Right cardiac atrium (tissue), 5 donors: ENCODE measurements around the gene CYP4F12. TPM values are rescaled to one million over a fixed set of nuclear protein-coding genes. Genes with fewer than 3 reads are reported as not detected.

ENCODE experiments used
- ATAC-seq, 2 donors: fragments of 200-7000 bp; cut with Tn5 transposase; one replicate each; pipeline versions ENCODE4 v1.8.0 to v1.9.1; 2020; ENCODE audit warnings: moderate library complexity in 2 of 2, mild to moderate bottlenecking in 1 of 2
- DNase-seq, 3 donors: peaks; one replicate each; pipeline ENCODE4 v3.0.0-alpha.2; 2020
- H3K27ac ChIP-seq: one replicate; pipeline ENCODE4 v1.5.1; 2013; ENCODE audit warnings: mild to moderate bottlenecking, low read length, control low read depth, moderate library complexity
- H3K27me3 ChIP-seq: one replicate; pipeline ENCODE4 v1.6.1; 2013; ENCODE audit not compliant: control insufficient read depth, insufficient read depth
- H3K4me1 ChIP-seq: one replicate; pipeline ENCODE4 v1.6.1; 2013; ENCODE audit warnings: low read length; ENCODE audit not compliant: control insufficient read depth, insufficient read depth
- H3K4me3 ChIP-seq: one replicate; pipeline ENCODE4 v1.5.1; 2013; ENCODE audit warnings: low read length, control low read depth
- H3K9me3 ChIP-seq: one replicate; pipeline ENCODE4 v1.6.1; 2013; ENCODE audit warnings: low read length; ENCODE audit not compliant: control insufficient read depth
- WGBS: extraction: QIAGEN DNeasy Blood & Tissue Kit; methylation state at CpG from one replicate; pipeline ENCODE4 v1.1.7; 2013; 5-methylcytosine and 5-hydroxymethylcytosine counted together
- intact Hi-C, 4 donors: fragments of 100-400 bp; cut with DNase I; formaldehyde crosslinking; loops; one replicate each; pipeline versions ENCODE4 v1.11.0 to v1.14.0; 2022 to 2023
- polyA plus RNA-seq: library from polyadenylated mRNA; stranded (reverse); fragments of 200-250 nt; gene quantifications from one replicate; pipeline ENCODE4 v1.2.3, GENCODE V29; 2013
- total RNA-seq, 4 donors: library from RNA; stranded (reverse); fragmentation: NEBNext Ultra II Directional; extraction: Animal tissue kit (Norgen Biotek cat#: 25700); gene quantifications; one replicate each; pipeline ENCODE4 v1.2.1, GENCODE V29; 2021
- donor health status: healthy with polysubstance abuse.
- donor health status: DM: no; HTN: yes; CAD: no.
- donor health status: DM: no; HTN: no; CAD: no.
- donor health status: DM: no; HTN: yes; CAD: no; lungs with severe emphysema.
- donor health status: DM: yes; HTN: yes; CAD: no.

The CYP4F12 gene
- total and polyA plus RNA-seq, 5 donors, result 4.5 to 8.3 (median 7.8) TPM

- Histone ChIP-seq H3K4me1 (no peaks in the 10 kb centered on the region), H3K9me3 (no peaks in the 10 kb centered on the region), H3K27ac (no peak overlapping the region), H3K4me3 (no peak overlapping the region), H3K27me3 (no peaks in the 10 kb centered on the region)
- ATAC-seq (no peak), DNase-seq (no peak)
- WGBS, result 74% methylated on average over 3 of the region's 3 CpGs
- intact Hi-C loops, result no loop called here
Observed at GRCh38 chr19:15651791-15652190, 21.1 kb upstream of the CYP4F12 start.

GRCh38 chr19:15652559-15653278 lies 20.2 kb upstream of the CYP4F12 start:
- no peak for ATAC-seq
- no peaks in the 10 kb centered on the region for H3K27me3 ChIP-seq
- WGBS, result 78% methylated on average over 8 of the region's 8 CpGs

DNA sequence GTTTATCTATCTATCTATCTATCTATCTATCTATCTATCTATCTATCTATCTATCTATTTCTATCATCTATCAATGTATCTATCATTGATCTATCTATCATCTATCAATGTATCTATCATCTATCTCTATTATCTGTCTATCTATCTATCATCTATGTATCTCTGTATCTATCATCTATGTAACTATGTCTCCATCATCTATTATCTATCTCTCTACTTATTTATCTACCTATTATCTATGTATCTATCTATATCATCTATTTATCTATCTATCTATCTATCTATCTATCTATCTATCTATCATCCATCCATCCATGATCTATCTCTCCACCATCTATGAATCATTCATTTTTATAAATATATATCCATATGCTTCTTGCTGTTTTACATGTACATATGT lies 16.4 kb upstream of the CYP4F12 start:
- Histone ChIP-seq H3K27me3 (no peaks in the 10 kb centered on the region), H3K9me3 (no peaks in the 10 kb centered on the region)

More at GRCh38 chr19:15652559-15653278, 20.2 kb upstream of the CYP4F12 start:
- no peak for DNase-seq
- intact Hi-C loops, result no loop called here
- no peaks in the 10 kb centered on the region for H3K4me1 ChIP-seq
- H3K27ac ChIP-seq, result no peak overlapping the region
- no peak overlapping the region for H3K4me3 ChIP-seq
- no peaks in the 10 kb centered on the region for H3K9me3 ChIP-seq

DNA sequence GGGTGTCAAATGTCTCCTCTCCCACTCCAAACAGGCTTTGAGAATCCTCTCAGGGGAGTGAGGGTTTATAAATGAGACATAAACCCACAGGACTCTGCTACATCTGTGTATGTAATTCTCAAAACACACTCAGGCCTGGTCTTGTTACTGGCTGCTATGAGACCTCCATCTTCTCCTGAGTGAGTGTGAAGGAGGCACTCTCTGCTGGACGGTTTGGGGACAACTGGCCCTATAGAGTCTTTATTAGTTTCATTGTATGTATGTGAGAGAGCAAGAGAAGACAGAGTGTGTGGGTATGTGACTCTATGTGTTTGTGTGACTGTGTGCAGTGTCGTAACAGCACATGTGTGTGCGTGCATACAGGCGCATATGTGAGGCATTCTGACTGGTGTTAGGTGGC lies 9.6 kb upstream of the CYP4F12 start:
- H3K4me1 ChIP-seq, result no peaks in the 10 kb centered on the region
- ATAC-seq, result no peak
- intact Hi-C loops, result no loop called here
- DNase-seq, result no peak
- H3K27me3 ChIP-seq, result no peaks in the 10 kb centered on the region
- H3K4me3 ChIP-seq, result no peak overlapping the region
- no peak overlapping the region for H3K27ac ChIP-seq
- peaks cover 2% of the 10 kb centered on the region for H3K9me3 ChIP-seq
- WGBS, result 76% methylated on average over 4 of the region's 4 CpGs

More for the DNA sequence above, 16.4 kb upstream of the CYP4F12 start:
- DNase-seq (no peak), ATAC-seq (no peak)
- H3K4me3 ChIP-seq, result no peak overlapping the region
- no peaks in the 10 kb centered on the region for H3K4me1 ChIP-seq
- H3K27ac ChIP-seq, result no peak overlapping the region
- intact Hi-C loops, result no loop called here

GRCh38 chr19:15666186-15666585 lies 6.7 kb upstream of the CYP4F12 start:
- H3K9me3 ChIP-seq, result peaks cover 2% of the 10 kb centered on the region
- no peak overlapping the region for H3K27ac ChIP-seq
- no peak overlapping the region for H3K4me3 ChIP-seq
- intact Hi-C loops, result no loop called here
- ATAC-seq, result no peak
- DNase-seq, result no peak
- WGBS, result 16% methylated on average over 1 of the region's 1 CpG
- H3K27me3 ChIP-seq, result no peaks in the 10 kb centered on the region
- H3K4me1 ChIP-seq, result no peaks in the 10 kb centered on the region

GRCh38 chr19:15666883-15667282 lies 6.0 kb upstream of the CYP4F12 start:
- DNase-seq, result peak in 2 of 3 donors; percentile 51 to 67
- WGBS, result 41% methylated on average over 4 of the region's 4 CpGs
- ATAC-seq, result no peak
- no peaks in the 10 kb centered on the region for H3K27me3 ChIP-seq
- H3K27ac ChIP-seq, result no peak overlapping the region
- peaks cover 2% of the 10 kb centered on the region for H3K9me3 ChIP-seq
- intact Hi-C loops, result no loop called here
- no peaks in the 10 kb centered on the region for H3K4me1 ChIP-seq
- H3K4me3 ChIP-seq, result no peak overlapping the region

- intact Hi-C loops, result no loop called here
- H3K9me3 ChIP-seq, result peaks cover 2% of the 10 kb centered on the region
- 69% methylated on average over 3 of the region's 3 CpGs for WGBS
- H3K4me1 ChIP-seq, result peaks cover 4% of the 10 kb centered on the region
- DNase-seq (no peak), ATAC-seq (no peak)
- H3K4me3 ChIP-seq, result no peak overlapping the region
- no peak overlapping the region for H3K27ac ChIP-seq
- H3K27me3 ChIP-seq, result no peaks in the 10 kb centered on the region
Observed at GRCh38 chr19:15669440-15669839, 3.4 kb upstream of the CYP4F12 start.

DNA sequence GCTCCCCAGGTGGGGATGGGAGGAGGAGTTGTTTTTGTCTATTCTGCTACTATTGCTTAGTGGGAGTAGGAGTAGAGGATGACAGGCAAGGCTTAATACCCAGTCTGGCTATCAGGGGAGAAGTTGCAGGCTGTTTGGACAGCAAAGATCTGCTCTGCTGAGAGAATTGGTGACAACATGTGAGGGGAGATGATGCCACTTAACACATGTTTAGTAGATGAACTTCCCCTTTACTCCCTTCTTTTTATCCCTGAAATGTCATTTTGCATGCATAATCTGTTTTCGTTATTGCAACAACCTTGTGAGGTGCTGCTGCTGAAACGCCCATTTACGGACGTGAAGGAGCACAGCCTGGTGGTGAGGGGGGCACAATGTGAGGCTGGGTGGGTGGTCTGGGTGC lies 3.0 kb upstream of the CYP4F12 start:
- Histone ChIP-seq H3K4me3 (no peak overlapping the region), H3K4me1 (peaks cover 4% of the 10 kb centered on the region), H3K27me3 (no peaks in the 10 kb centered on the region), H3K9me3 (no peaks in the 10 kb centered on the region), H3K27ac (no peak overlapping the region)
- DNase-seq (no peak), ATAC-seq (no peak)
- 68% methylated on average over 4 of the region's 4 CpGs for WGBS
- intact Hi-C loops, result loop anchor here in 1 of 4 donors (5.0 kb wide), 1 partner anchor 107 kb away; no protein-coding TSS in a partner anchor

DNA sequence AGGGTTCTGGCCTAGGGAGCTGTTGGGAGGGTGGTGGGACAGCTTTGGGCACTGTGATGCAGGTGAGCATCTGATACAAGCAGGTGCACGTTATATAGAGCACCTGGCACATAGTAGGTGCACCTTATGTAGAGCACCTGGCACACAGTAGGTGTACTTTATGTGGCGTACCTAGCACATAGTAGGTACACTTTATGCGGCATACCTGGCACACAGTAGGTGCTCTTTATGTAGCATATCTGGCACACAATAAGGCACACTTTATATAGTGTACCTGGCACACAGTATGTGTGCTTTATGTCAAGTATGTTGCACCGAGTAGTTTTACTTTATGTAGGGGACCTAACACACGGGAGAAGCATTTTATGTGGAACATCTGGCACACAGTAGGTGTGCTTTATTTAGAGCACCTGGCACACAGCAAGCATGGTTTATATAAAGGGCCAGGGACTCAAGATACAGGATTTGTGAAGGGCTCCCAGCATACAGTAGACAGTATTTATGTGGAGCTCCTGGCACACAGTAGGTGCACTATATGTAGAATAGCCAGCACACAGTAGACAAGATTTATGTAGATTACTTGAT lies 1.6 kb upstream of the CYP4F12 start:
- Histone ChIP-seq H3K27me3 (no peaks in the 10 kb centered on the region), H3K9me3 (no peaks in the 10 kb centered on the region), H3K27ac (no peak overlapping the region), H3K4me3 (no peak overlapping the region), H3K4me1 (peaks cover 4% of the 10 kb centered on the region)
- ATAC-seq (no peak), DNase-seq (no peak)
- intact Hi-C loops, result loop anchor here in 1 of 4 donors (5.0 kb wide), 1 partner anchor 106 kb away; no protein-coding TSS in a partner anchor
- WGBS, result 73% methylated on average over 5 of the region's 5 CpGs

- DNase-seq (no peak), ATAC-seq (no peak)
- Histone ChIP-seq H3K27me3 (no peaks in the 10 kb centered on the region), H3K9me3 (no peaks in the 10 kb centered on the region), H3K4me3 (no peak overlapping the region), H3K4me1 (peaks cover 4% of the 10 kb centered on the region), H3K27ac (peak overlapping the region; percentile 57)
- 45% methylated on average over 10 of the region's 10 CpGs for WGBS
- intact Hi-C loops, result loop anchor here in 1 of 4 donors (5.0 kb wide), 1 partner anchor 105 kb away; no protein-coding TSS in a partner anchor
Observed at GRCh38 chr19:15671891-15672579, 852 bp upstream of the CYP4F12 start.

- Histone ChIP-seq H3K9me3 (no peaks in the 10 kb centered on the region), H3K4me1 (peaks cover 4% of the 10 kb centered on the region), H3K4me3 (peak overlapping the region; percentile 4), H3K27me3 (no peaks in the 10 kb centered on the region), H3K27ac (peak overlapping the region; percentile 43)
- 31% methylated on average over 9 of the region's 9 CpGs for WGBS
- intact Hi-C loops, result loop anchor here in 1 of 4 donors (5.0 kb wide), 1 partner anchor 104 kb away; no protein-coding TSS in a partner anchor
- ATAC-seq (peak; percentile 46 to 66), DNase-seq (peak; percentile 24 to 73 (median 69))
Observed at GRCh38 chr19:15673176-15673654, 328 bp downstream of the CYP4F12 start.
